ENCODE data around the gene DAZAP2. TPM values are rescaled to one million over a fixed set of nuclear protein-coding genes. Genes with fewer than 3 reads are reported as not detected.

The DAZAP2 gene
- polyA plus RNA-seq, 1 donor: 398 TPM

GRCh38 chr12:51197736-51198567 is 40.7 kb upstream of the DAZAP2 start:
- Histone ChIP-seq H3K27me3 (ENCODE audit: control insufficient read depth, insufficient read depth, low read length) (no peaks in the 10 kb centered on the region), H3K9me3 (ENCODE audit: control insufficient read depth, low read depth, low read length) (no peaks in the 10 kb centered on the region), H3K36me3 (ENCODE audit: control insufficient read depth, insufficient read depth, low read length) (no peaks in the 10 kb centered on the region), H3K4me3 (ENCODE audit: low read length) (no peak overlapping the region), H3K4me1 (ENCODE audit: control insufficient read depth, insufficient read depth, low read length) (no peaks in the 10 kb centered on the region), H3K27ac (ENCODE audit: low read length) (no peak overlapping the region)
- DNase-seq: no peak
- WGBS (ENCODE audit: insufficient coverage, low lambda C conversion rate): 100% methylated on average over 1 of the region's 38 CpGs

GRCh38 chr12:51198568-51199365 is 39.9 kb upstream of the DAZAP2 start:
- Histone ChIP-seq H3K4me1 (ENCODE audit: control insufficient read depth, insufficient read depth, low read length) (no peaks in the 10 kb centered on the region), H3K36me3 (ENCODE audit: control insufficient read depth, insufficient read depth, low read length) (no peaks in the 10 kb centered on the region), H3K27ac (ENCODE audit: low read length) (no peak overlapping the region), H3K27me3 (ENCODE audit: control insufficient read depth, insufficient read depth, low read length) (no peaks in the 10 kb centered on the region), H3K4me3 (ENCODE audit: low read length) (no peak overlapping the region), H3K9me3 (ENCODE audit: control insufficient read depth, low read depth, low read length) (no peaks in the 10 kb centered on the region)
- WGBS (ENCODE audit: insufficient coverage, low lambda C conversion rate): 83% methylated on average over 1 of the region's 16 CpGs
- no peak for DNase-seq

GRCh38 chr12:51199366-51199945 is 39.2 kb upstream of the DAZAP2 start:
- Histone ChIP-seq H3K27me3 (ENCODE audit: control insufficient read depth, insufficient read depth, low read length) (no peaks in the 10 kb centered on the region), H3K36me3 (ENCODE audit: control insufficient read depth, insufficient read depth, low read length) (no peaks in the 10 kb centered on the region), H3K4me1 (ENCODE audit: control insufficient read depth, insufficient read depth, low read length) (no peaks in the 10 kb centered on the region), H3K4me3 (ENCODE audit: low read length) (no peak overlapping the region), H3K27ac (ENCODE audit: low read length) (no peak overlapping the region), H3K9me3 (ENCODE audit: control insufficient read depth, low read depth, low read length) (no peaks in the 10 kb centered on the region)
- DNase-seq: no peak
- no CpG with 5 or more reads among the region's 10 CpGs for WGBS (ENCODE audit: insufficient coverage, low lambda C conversion rate)

DNA sequence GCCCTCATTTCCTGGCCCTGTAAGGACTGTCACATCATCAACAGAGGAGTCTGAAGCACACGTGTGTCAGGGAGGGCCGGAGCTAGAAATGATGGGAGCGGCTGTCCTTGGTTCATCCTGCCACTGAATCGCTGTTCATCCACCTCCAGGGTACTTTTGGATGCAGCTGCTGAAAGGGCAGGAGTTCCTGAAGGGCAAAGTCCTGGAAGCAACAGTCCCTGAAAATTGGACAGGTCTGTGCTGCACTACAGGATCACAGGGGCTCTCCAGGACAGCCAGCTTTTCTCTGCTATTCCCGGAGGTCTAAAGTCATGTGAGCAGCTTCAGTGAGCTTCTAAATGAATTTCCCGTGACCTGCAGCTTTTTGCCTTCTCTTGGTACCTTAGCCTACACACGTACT is 38.5 kb upstream of the DAZAP2 start:
- no CpG with 5 or more reads among the region's 7 CpGs for WGBS (ENCODE audit: insufficient coverage, low lambda C conversion rate)
- Histone ChIP-seq H3K36me3 (ENCODE audit: control insufficient read depth, insufficient read depth, low read length) (no peaks in the 10 kb centered on the region), H3K9me3 (ENCODE audit: control insufficient read depth, low read depth, low read length) (no peaks in the 10 kb centered on the region), H3K4me1 (ENCODE audit: control insufficient read depth, insufficient read depth, low read length) (no peaks in the 10 kb centered on the region), H3K27ac (ENCODE audit: low read length) (no peak overlapping the region), H3K4me3 (ENCODE audit: low read length) (no peak overlapping the region), H3K27me3 (ENCODE audit: control insufficient read depth, insufficient read depth, low read length) (no peaks in the 10 kb centered on the region)
- no peak for DNase-seq

DNA sequence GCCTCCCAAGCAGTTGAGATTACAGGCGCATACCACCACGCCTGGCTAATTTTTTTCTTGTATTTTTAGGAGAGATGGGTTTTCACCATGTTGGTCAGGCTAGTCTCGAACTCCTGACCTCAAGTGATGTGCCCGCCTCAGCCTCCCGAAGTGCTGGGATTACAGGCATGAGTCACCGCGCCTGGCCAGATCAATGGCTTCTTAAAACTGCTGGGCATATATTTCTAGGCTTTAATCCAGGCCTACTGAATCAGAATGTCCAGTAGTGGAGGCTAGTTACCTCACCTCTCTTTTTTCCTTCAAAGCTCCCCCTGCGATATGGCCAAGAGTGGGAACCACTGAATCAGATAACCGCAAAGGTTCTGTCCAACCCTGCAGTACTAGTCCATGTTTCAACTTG is 37.8 kb upstream of the DAZAP2 start:
- no peaks in the 10 kb centered on the region for H3K9me3 ChIP-seq (ENCODE audit: control insufficient read depth, low read depth, low read length)
- H3K4me1 ChIP-seq (ENCODE audit: control insufficient read depth, insufficient read depth, low read length): no peaks in the 10 kb centered on the region
- H3K4me3 ChIP-seq (ENCODE audit: low read length): no peak overlapping the region
- no peak overlapping the region for H3K27ac ChIP-seq (ENCODE audit: low read length)
- H3K27me3 ChIP-seq (ENCODE audit: control insufficient read depth, insufficient read depth, low read length): no peaks in the 10 kb centered on the region
- no peaks in the 10 kb centered on the region for H3K36me3 ChIP-seq (ENCODE audit: control insufficient read depth, insufficient read depth, low read length)
- WGBS (ENCODE audit: insufficient coverage, low lambda C conversion rate): no CpG with 5 or more reads among the region's 9 CpGs
- DNase-seq: no peak

DNA sequence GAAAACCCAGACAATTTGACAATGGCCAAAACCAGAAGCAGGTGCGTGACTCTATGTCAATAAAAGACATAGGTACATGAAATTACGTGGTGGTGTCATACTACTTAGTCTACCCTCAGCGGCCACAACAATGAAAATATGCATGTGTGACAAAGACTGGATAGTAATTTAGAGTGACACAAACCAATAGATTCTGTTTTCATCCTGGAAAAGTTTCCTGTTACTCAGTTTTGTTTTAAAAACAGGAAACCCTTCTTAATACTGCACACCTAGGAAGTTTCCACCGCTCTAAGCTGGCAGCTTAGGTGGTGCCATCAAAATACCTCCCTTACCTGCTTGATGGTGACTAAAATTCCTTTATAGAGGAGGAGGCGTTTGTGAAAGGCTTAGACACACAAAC is 35.9 kb upstream of the DAZAP2 start:
- no peak overlapping the region for H3K4me3 ChIP-seq (ENCODE audit: low read length)
- no peaks in the 10 kb centered on the region for H3K4me1 ChIP-seq (ENCODE audit: control insufficient read depth, insufficient read depth, low read length)
- no peaks in the 10 kb centered on the region for H3K27me3 ChIP-seq (ENCODE audit: control insufficient read depth, insufficient read depth, low read length)
- DNase-seq: no peak
- H3K27ac ChIP-seq (ENCODE audit: low read length): no peak overlapping the region
- H3K9me3 ChIP-seq (ENCODE audit: control insufficient read depth, low read depth, low read length): no peaks in the 10 kb centered on the region
- H3K36me3 ChIP-seq (ENCODE audit: control insufficient read depth, insufficient read depth, low read length): no peaks in the 10 kb centered on the region
- 100% methylated on average over 1 of the region's 5 CpGs for WGBS (ENCODE audit: insufficient coverage, low lambda C conversion rate)

- WGBS (ENCODE audit: insufficient coverage, low lambda C conversion rate): no CpG with 5 or more reads among the region's 6 CpGs
- H3K9me3 ChIP-seq (ENCODE audit: control insufficient read depth, low read depth, low read length): no peaks in the 10 kb centered on the region
- H3K36me3 ChIP-seq (ENCODE audit: control insufficient read depth, insufficient read depth, low read length): no peaks in the 10 kb centered on the region
- no peak overlapping the region for H3K27ac ChIP-seq (ENCODE audit: low read length)
- no peak for DNase-seq
- H3K4me1 ChIP-seq (ENCODE audit: control insufficient read depth, insufficient read depth, low read length): no peaks in the 10 kb centered on the region
- no peaks in the 10 kb centered on the region for H3K27me3 ChIP-seq (ENCODE audit: control insufficient read depth, insufficient read depth, low read length)
- H3K4me3 ChIP-seq (ENCODE audit: low read length): no peak overlapping the region
Observed at GRCh38 chr12:51205350-51205749, 33.3 kb upstream of the DAZAP2 start.

DNA sequence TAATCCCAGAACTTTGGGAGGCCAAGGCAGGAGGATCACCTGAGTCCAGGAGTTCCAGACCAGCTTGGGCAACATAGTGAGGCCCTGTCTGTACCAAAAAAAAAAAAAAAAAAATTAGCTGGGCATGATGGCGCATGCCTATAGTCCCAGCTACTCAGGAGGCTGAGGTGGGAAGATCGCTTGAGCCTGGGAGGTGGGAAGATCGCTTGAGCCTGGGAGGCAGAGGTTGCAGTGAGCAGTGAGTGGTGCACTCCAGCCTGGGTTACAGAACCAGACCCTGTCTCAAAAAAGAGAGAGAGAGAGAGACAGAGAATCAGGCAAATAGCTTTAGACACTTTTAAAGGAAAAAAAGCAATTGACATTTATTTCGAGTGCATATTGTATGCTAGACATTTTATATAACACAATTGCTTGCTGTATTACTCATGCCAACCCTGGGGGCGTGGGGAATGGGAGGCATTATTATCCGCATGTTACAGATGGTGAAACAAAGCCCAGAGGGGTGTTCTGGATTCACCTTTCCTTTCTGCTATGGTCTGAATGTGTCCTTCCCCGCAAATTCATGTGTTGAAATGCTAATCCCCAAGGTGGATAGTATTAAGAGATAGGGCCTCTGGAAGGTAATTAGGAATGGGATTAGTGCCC is 30.5 kb upstream of the DAZAP2 start:
- H3K36me3 ChIP-seq (ENCODE audit: control insufficient read depth, insufficient read depth, low read length): no peaks in the 10 kb centered on the region
- no peak overlapping the region for H3K4me3 ChIP-seq (ENCODE audit: low read length)
- H3K9me3 ChIP-seq (ENCODE audit: control insufficient read depth, low read depth, low read length): no peaks in the 10 kb centered on the region
- no peak overlapping the region for H3K27ac ChIP-seq (ENCODE audit: low read length)
- no peaks in the 10 kb centered on the region for H3K4me1 ChIP-seq (ENCODE audit: control insufficient read depth, insufficient read depth, low read length)
- H3K27me3 ChIP-seq (ENCODE audit: control insufficient read depth, insufficient read depth, low read length): no peaks in the 10 kb centered on the region
- no CpG with 5 or more reads among the region's 7 CpGs for WGBS (ENCODE audit: insufficient coverage, low lambda C conversion rate)
- no peak for DNase-seq

GRCh38 chr12:51209259-51209658 is 29.4 kb upstream of the DAZAP2 start:
- no peak overlapping the region for H3K4me3 ChIP-seq (ENCODE audit: low read length)
- H3K27ac ChIP-seq (ENCODE audit: low read length): no peak overlapping the region
- no peaks in the 10 kb centered on the region for H3K36me3 ChIP-seq (ENCODE audit: control insufficient read depth, insufficient read depth, low read length)
- H3K9me3 ChIP-seq (ENCODE audit: control insufficient read depth, low read depth, low read length): no peaks in the 10 kb centered on the region
- no peaks in the 10 kb centered on the region for H3K4me1 ChIP-seq (ENCODE audit: control insufficient read depth, insufficient read depth, low read length)
- no peak for DNase-seq
- H3K27me3 ChIP-seq (ENCODE audit: control insufficient read depth, insufficient read depth, low read length): no peaks in the 10 kb centered on the region
- no CpG with 5 or more reads among the region's 2 CpGs for WGBS (ENCODE audit: insufficient coverage, low lambda C conversion rate)

DNA sequence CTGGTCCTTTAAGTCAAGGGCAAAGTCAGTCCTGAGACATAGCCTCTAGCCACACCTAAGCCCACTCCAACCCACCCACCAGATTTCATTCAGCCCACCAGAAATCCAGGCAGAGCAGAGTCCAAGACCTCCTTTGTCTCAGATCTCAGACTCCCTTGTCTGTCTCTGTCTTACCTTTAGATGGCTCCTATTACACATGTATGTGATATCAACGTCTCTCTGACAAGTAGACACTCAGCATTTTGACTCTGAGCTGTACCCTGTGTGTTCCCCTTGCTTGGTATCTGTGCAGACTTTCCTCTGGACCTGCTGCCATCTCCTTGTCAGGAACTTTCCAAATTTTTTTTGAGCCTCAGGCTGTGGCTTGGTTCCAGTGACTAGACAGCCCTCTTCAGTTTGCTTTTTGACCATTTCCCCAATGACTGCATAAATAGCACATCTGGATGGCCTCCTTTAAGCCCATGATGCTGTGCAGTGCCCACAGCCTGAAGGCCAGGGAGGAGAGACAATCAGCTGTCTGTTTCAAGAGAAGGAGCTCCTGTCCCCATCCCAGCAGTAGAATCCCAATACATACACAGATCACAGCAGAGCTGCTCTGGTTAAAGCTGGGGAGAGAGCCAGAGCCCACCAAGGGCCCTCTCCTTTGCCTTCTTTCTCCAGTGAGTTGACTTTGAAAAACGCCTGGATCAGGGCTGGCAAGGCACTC is 27.8 kb upstream of the DAZAP2 start:
- DNase-seq: no peak
- Histone ChIP-seq H3K4me3 (ENCODE audit: low read length) (no peak overlapping the region), H3K9me3 (ENCODE audit: control insufficient read depth, low read depth, low read length) (no peaks in the 10 kb centered on the region), H3K27me3 (ENCODE audit: control insufficient read depth, insufficient read depth, low read length) (no peaks in the 10 kb centered on the region), H3K27ac (ENCODE audit: low read length) (no peak overlapping the region), H3K4me1 (ENCODE audit: control insufficient read depth, insufficient read depth, low read length) (no peaks in the 10 kb centered on the region), H3K36me3 (ENCODE audit: control insufficient read depth, insufficient read depth, low read length) (no peaks in the 10 kb centered on the region)
- WGBS (ENCODE audit: insufficient coverage, low lambda C conversion rate): 80% methylated on average over 1 of the region's 2 CpGs

All from large intestine (tissue), 3 donors.